GM21737 (cell line): ENCODE results near the gene CXCL16.

ENCODE experiments used
- ATAC-seq: cut with Tn5 transposase; IDR thresholded peaks from one replicate; pipeline ENCODE4 v1.9.1; 2021; ENCODE audit warnings: mild to moderate bottlenecking, moderate library complexity; ENCODE audit not compliant: unreplicated experiment

The CXCL16 gene

GRCh38 chr17:4751932-4752331 is 12.2 kb upstream of the CXCL16 start:
- no peak for ATAC-seq

- ATAC-seq, result no peak
Measured at GRCh38 chr17:4750606-4751005, 10.9 kb upstream of the CXCL16 start.

- no peak for ATAC-seq
Measured at GRCh38 chr17:4748686-4749085, 9.0 kb upstream of the CXCL16 start.

GRCh38 chr17:4747847-4748246 is 8.1 kb upstream of the CXCL16 start:
- ATAC-seq, result no peak

- ATAC-seq, result no peak
Measured at GRCh38 chr17:4744999-4745969, 5.6 kb upstream of the CXCL16 start.

- no peak for ATAC-seq
Measured at GRCh38 chr17:4743898-4744297, 4.2 kb upstream of the CXCL16 start.

GRCh38 chr17:4743216-4743615 is 3.5 kb upstream of the CXCL16 start:
- no peak for ATAC-seq

- no peak for ATAC-seq
Measured at GRCh38 chr17:4742629-4743028, 2.9 kb upstream of the CXCL16 start.

GRCh38 chr17:4742133-4742532 is 2.4 kb upstream of the CXCL16 start:
- no peak for ATAC-seq

- ATAC-seq, result no peak
Measured at GRCh38 chr17:4741544-4741943, 1.8 kb upstream of the CXCL16 start.

- ATAC-seq, result no peak
Measured at GRCh38 chr17:4740584-4740983, 856 bp upstream of the CXCL16 start.

GRCh38 chr17:4740025-4740351 is 260 bp upstream of the CXCL16 start:
- no peak for ATAC-seq

- ATAC-seq, result no peak
Measured at GRCh38 chr17:4738136-4739121, 1.3 kb downstream of the CXCL16 start.

- no peak for ATAC-seq
Measured at GRCh38 chr17:4735876-4736651, 3.7 kb downstream of the CXCL16 start.

GRCh38 chr17:4734857-4735475 is 4.8 kb downstream of the CXCL16 start:
- no peak for ATAC-seq

- ATAC-seq, result no peak
Measured at GRCh38 chr17:4733073-4733531, 6.6 kb downstream of the CXCL16 start.

- no peak for ATAC-seq
Measured at GRCh38 chr17:4728124-4728523, 11.6 kb downstream of the CXCL16 start.

- ATAC-seq, result no peak
Measured at GRCh38 chr17:4725646-4726310, 13.9 kb downstream of the CXCL16 start.

GRCh38 chr17:4724650-4725049 is 15.1 kb downstream of the CXCL16 start:
- ATAC-seq, result no peak
